H9 (cell line): ENCODE measurements around the gene RNF181. TPM values are rescaled to one million over a fixed set of nuclear protein-coding genes. Genes with fewer than 3 reads are reported as not detected.

Source experiments
- DNase-seq: peaks from one replicate; pipeline ENCODE4 v3.0.0-alpha.2; 2017
- H2AFZ ChIP-seq: one replicate; pipeline ENCODE4 v1.6.1; 2013; ENCODE audit warnings: mild to moderate bottlenecking, low read length, control low read depth, moderate library complexity
- H2AK5ac ChIP-seq: 2 replicates; pipeline ENCODE4 v1.6.1; 2013; ENCODE audit warnings: low read length, control low read depth, mixed read lengths; ENCODE audit not compliant: insufficient read length
- H2BK120ac ChIP-seq: one replicate; pipeline ENCODE4 v1.6.1; 2013; ENCODE audit warnings: low read depth, mild to moderate bottlenecking, low read length, control low read depth, inconsistent platforms; ENCODE audit not compliant: poor library complexity, severe bottlenecking
- H2BK12ac ChIP-seq: 2 replicates; pipeline ENCODE4 v1.6.1; 2013; ENCODE audit warnings: low read length, control low read depth, mixed read lengths, low read depth; ENCODE audit not compliant: insufficient read length
- H2BK15ac ChIP-seq: 2 replicates; pipeline ENCODE4 v1.6.1; 2013; ENCODE audit warnings: low read depth, low read length, control low read depth
- H2BK20ac ChIP-seq: one replicate; pipeline ENCODE4 v1.6.1; 2013; ENCODE audit warnings: low read depth, mild to moderate bottlenecking, low read length, control low read depth, inconsistent platforms; ENCODE audit not compliant: poor library complexity, severe bottlenecking
- H2BK5ac ChIP-seq: 2 replicates; pipeline ENCODE4 v1.6.1; 2013; ENCODE audit warnings: low read length, control low read depth, mixed read lengths; ENCODE audit not compliant: insufficient read length
- H3K14ac ChIP-seq: 2 replicates; pipeline ENCODE4 v1.6.1; 2013; ENCODE audit warnings: low read length, control low read depth; ENCODE audit not compliant: insufficient read depth
- H3K18ac ChIP-seq: 2 replicates; pipeline ENCODE4 v1.6.1; 2013; ENCODE audit warnings: low read depth, mild to moderate bottlenecking, mixed read lengths, low read length, control low read depth; ENCODE audit not compliant: insufficient read length
- H3K23ac ChIP-seq: 2 replicates; pipeline ENCODE4 v1.6.1; 2013; ENCODE audit warnings: low read length, control low read depth, mixed read lengths, low read depth; ENCODE audit not compliant: insufficient read length
- H3K23me2 ChIP-seq: 2 replicates; pipeline ENCODE4 v1.6.1; 2013; ENCODE audit warnings: low read depth, mild to moderate bottlenecking, mixed read lengths, low read length, control low read depth; ENCODE audit not compliant: insufficient read length, poor library complexity, severe bottlenecking
- H3K27ac ChIP-seq: 2 replicates; pipeline ENCODE4 v1.5.1; 2013; ENCODE audit warnings: low read length, control low read depth, mixed read lengths, low read depth; ENCODE audit not compliant: insufficient read length
- H3K27me3 ChIP-seq: 2 replicates; pipeline ENCODE4 v1.6.1; 2013; ENCODE audit warnings: low read length, control low read depth, inconsistent platforms; ENCODE audit not compliant: insufficient read depth
- H3K4ac ChIP-seq: 2 replicates; pipeline ENCODE4 v1.6.1; 2013; ENCODE audit warnings: low read depth, mild to moderate bottlenecking, control low read depth, inconsistent platforms, low read length, moderate library complexity
- H3K4me1 ChIP-seq: 2 replicates; pipeline ENCODE4 v1.6.1; 2013; ENCODE audit warnings: low read length, control low read depth, inconsistent platforms; ENCODE audit not compliant: insufficient read depth
- H3K4me2 ChIP-seq: 2 replicates; pipeline ENCODE4 v1.6.1; 2013; ENCODE audit warnings: low read length, control low read depth, mixed read lengths; ENCODE audit not compliant: insufficient read length, insufficient read depth
- H3K56ac ChIP-seq: 2 replicates; pipeline ENCODE4 v1.6.1; 2013; ENCODE audit warnings: low read depth, mild to moderate bottlenecking, mixed read lengths, low read length, control low read depth; ENCODE audit not compliant: insufficient read length
- H3K79me1 ChIP-seq: 2 replicates; pipeline ENCODE4 v1.6.1; 2013; ENCODE audit warnings: low read depth, mild to moderate bottlenecking, moderate library complexity, low read length, control low read depth, inconsistent platforms; ENCODE audit not compliant: insufficient read depth, poor library complexity, severe bottlenecking
- H3K79me2 ChIP-seq: 2 replicates; pipeline ENCODE4 v1.6.1; 2013; ENCODE audit warnings: low read length, control low read depth, inconsistent platforms; ENCODE audit not compliant: insufficient read depth
- H3K9ac ChIP-seq: 2 replicates; pipeline ENCODE4 v1.6.1; 2013; ENCODE audit warnings: low read length, control low read depth, mixed read lengths; ENCODE audit not compliant: insufficient read length; ENCODE audit errors: extremely low read depth
- H3K9me3 ChIP-seq: one replicate; pipeline ENCODE4 v1.6.1; 2013; ENCODE audit warnings: low read depth, low read length, inconsistent platforms; ENCODE audit not compliant: control insufficient read depth
- H3T11ph ChIP-seq: one replicate; pipeline ENCODE4 v1.6.1; 2013; ENCODE audit warnings: mild to moderate bottlenecking, low read length, control low read depth, inconsistent platforms
- H4K20me1 ChIP-seq: one replicate; pipeline ENCODE4 v1.6.1; 2013; ENCODE audit not compliant: control insufficient read depth, insufficient read length, insufficient read depth
- H4K5ac ChIP-seq: 2 replicates; pipeline ENCODE4 v1.6.1; 2013; ENCODE audit warnings: low read depth, mild to moderate bottlenecking, mixed read lengths, low read length, control low read depth; ENCODE audit not compliant: insufficient read length
- H4K8ac ChIP-seq: replicated peaks from 2 replicates; pipeline ENCODE4 v1.6.1; 2013; ENCODE audit warnings: low read length, control low read depth, mixed read lengths, low read depth; ENCODE audit not compliant: insufficient read length
- H4K91ac ChIP-seq: 2 replicates; pipeline ENCODE4 v1.6.1; 2013; ENCODE audit warnings: low read depth, mild to moderate bottlenecking, moderate library complexity, mixed read lengths, low read length, control low read depth; ENCODE audit not compliant: insufficient read length
- H3K27ac Mint-ChIP-seq, 3 experiments: 2 replicates in 2 of 3; 3 replicates in 1 of 3; pipeline ENCODE4 v1.8.0; 2020 to 2021; ENCODE audit warnings: mixed read lengths in 3 of 3, mild to moderate bottlenecking in 1 of 3, moderate library complexity in 1 of 3
- H3K27me3 Mint-ChIP-seq: 2 replicates; pipeline ENCODE4 v1.8.0; 2021; ENCODE audit warnings: low read depth, mild to moderate bottlenecking, moderate library complexity, mixed read lengths
- H3K36me3 Mint-ChIP-seq, 3 experiments: 2 replicates in 2 of 3; 3 replicates in 1 of 3; pipeline ENCODE4 v1.8.0; 2020 to 2021; ENCODE audit warnings: low read depth in 3 of 3, mixed read lengths in 3 of 3; ENCODE audit not compliant: insufficient read depth in 1 of 3
- H3K4me1 Mint-ChIP-seq, 2 experiments: 2 replicates each; pipeline ENCODE4 v1.8.0; 2020; ENCODE audit warnings: mixed read lengths in 2 of 2
- H3K4me3 Mint-ChIP-seq, 2 experiments: 2 replicates in 1 of 2; 3 replicates in 1 of 2; pipeline ENCODE4 v1.8.0; 2020 to 2021; ENCODE audit warnings: mild to moderate bottlenecking in 2 of 2, mixed read lengths in 2 of 2, moderate library complexity in 1 of 2
- H3K9me3 Mint-ChIP-seq, 2 experiments: 2 replicates in 1 of 2; 3 replicates in 1 of 2; pipeline ENCODE4 v1.8.0; 2020; ENCODE audit warnings: mild to moderate bottlenecking in 2 of 2, mixed read lengths in 2 of 2, moderate library complexity in 1 of 2
- CTCF ChIP-seq: fragments of 200-600 bp; sonication (generic); conservative IDR thresholded peaks from 3 replicates; pipeline ENCODE4 v1.8.0; 2021; ENCODE audit warnings: antibody characterized with exemption, mild to moderate bottlenecking
- WGBS: extraction: QIAGEN DNeasy Blood & Tissue Kit; methylation state at CpG from one replicate; pipeline ENCODE4 v1.1.7; 2013; ENCODE audit warnings: missing lambda C conversion rate, low lambda C conversion rate, mixed read lengths; ENCODE audit not compliant: insufficient read length; ENCODE audit errors: extremely low coverage; 5-methylcytosine and 5-hydroxymethylcytosine counted together
- total RNA-seq: library from RNA; stranded (reverse); gene quantifications from 2 replicates; pipeline ENCODE4 v1.2.1, GENCODE V29; 2021

Gene RNF181
- total RNA-seq, 1 experiment from 2014 or later = 122 TPM

- H3K4me1 Mint-ChIP-seq = peaks cover 4 to 5% of the 10 kb centered on the region in 2 experiments; a peak in 3 of 4 replicates
These were observed 40.4 kb upstream of the RNF181 start for GRCh38 chr2:85554980-85555612.

More at GRCh38 chr2:85554980-85555612, 40.4 kb upstream of the RNF181 start:
- Mint-ChIP-seq H3K27ac (no peak overlapping the region), H3K27me3 (no peaks in the 10 kb centered on the region), H3K36me3 (peaks cover 23 to 62% (median 62%) of the 10 kb centered on the region in 3 experiments), H3K9me3 (no peaks in the 10 kb centered on the region), H3K4me3 (no peak overlapping the region)
- Histone ChIP-seq H3K4me1 (no peaks in the 10 kb centered on the region), H2AFZ (no peak overlapping the region), H4K5ac (no peak overlapping the region), H2BK120ac (no peak overlapping the region), H3K4me2 (no peak overlapping the region), H2AK5ac (no peak overlapping the region), H2BK15ac (no peak overlapping the region), H3K23me2 (no peaks in the 10 kb centered on the region), H3K79me2 (peaks cover 3% of the 10 kb centered on the region; the same call in 1 of the 2 replicates), H4K91ac (no peak overlapping the region), H3K27me3 (no peaks in the 10 kb centered on the region), H2BK5ac (no peak overlapping the region), H3K27ac (no peak overlapping the region), H3K9me3 (no peaks in the 10 kb centered on the region), H3K18ac (no peak overlapping the region), H4K20me1 (no peaks in the 10 kb centered on the region), H3T11ph (no peak overlapping the region), H3K56ac (no peak overlapping the region), H3K79me1 (no peaks in the 10 kb centered on the region), H3K14ac (no peak overlapping the region), H2BK12ac (no peak overlapping the region), H3K9ac (no peak overlapping the region), H3K4ac (no peak overlapping the region), H2BK20ac (no peak overlapping the region), H3K23ac (no peak overlapping the region), H4K8ac (no peak overlapping the region)
- WGBS = no CpG with 5 or more reads among the region's 3 CpGs
- DNase-seq = no peak
- no peak for TF ChIP-seq CTCF
